GM21786 (cell line): ENCODE results near the gene DMPK.

ENCODE experiments used
- ATAC-seq: cut with Tn5 transposase; IDR thresholded peaks from one replicate; pipeline ENCODE4 v1.9.1; 2021; ENCODE audit not compliant: unreplicated experiment

DMPK gene

DNA sequence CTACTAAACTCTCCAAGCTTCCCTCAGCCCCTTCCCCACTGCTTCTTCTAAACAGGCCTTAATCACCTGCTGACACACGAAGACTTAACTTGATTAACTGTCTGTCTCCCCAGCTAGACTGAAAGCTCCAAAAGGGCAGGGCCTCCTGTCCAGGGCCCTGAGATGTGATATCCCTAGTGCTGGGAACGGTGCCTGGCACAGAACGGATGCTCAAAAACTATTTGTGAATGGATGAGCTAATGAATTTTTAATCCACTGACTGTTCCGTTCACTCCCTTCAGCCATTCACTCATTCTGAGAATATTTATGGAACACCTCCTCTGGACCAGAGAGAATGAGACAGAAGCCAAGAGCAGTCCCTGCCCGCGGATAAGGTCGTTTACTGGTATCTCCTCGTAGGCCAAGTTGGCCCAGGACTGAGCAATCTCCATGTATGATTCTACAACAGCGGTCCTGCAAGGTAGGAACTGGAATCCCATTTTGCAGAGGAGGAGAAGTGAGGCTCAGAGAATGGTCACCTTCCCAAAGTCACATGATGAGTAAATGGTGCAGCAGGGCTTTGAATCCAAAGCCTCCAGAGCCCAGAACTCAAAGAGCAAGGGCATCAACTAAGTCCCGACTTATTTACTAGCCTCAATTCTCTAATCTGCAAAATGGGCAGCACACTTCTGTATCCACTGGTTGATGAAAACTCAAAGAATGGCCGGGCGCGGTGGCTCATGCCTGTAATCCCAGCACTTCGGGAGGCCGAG is 6.9 kb upstream of the DMPK start:
- ATAC-seq = no peak

GRCh38 chr19:45786533-45786894 is 4.2 kb upstream of the DMPK start:
- no peak for ATAC-seq

DNA sequence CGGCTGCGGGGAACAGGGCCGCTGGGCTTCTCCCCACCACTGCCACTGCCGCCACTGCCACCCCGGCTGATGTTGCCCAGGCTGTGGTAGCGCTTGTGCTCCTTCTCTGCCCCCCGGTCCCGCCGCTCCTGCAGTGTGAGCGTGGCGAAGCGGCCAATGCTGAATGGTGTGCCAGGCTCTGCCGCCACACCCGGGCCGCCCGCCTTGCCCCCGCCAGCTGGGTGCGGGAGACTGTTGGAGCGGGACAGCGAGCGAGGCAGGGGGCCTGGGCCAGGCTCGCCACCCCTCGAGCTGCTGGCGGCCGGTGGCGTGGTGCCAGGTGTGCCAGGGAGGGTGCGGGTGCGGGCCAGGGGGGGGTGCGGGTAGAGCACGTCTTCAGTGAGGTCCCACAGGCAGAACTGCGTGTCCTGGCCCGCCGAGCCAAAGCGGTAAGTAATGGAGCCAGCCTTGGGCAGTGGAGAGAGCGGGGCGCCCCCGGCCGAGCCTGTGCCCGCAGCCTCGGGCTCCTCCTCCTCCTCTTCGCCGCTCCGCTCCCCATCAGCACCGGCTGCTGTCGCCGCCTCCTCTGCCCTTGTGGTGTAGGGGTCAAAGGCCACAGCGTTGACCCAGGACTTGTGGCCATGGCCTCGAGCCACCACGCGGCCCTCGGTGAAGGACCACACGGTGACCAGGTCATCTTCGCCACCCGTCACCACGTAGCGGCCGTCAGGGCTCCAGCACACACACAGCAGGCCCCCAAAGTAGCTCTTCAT is 3.7 kb upstream of the DMPK start:
- ATAC-seq = no peak

- ATAC-seq = no peak
These were observed 2.8 kb upstream of the DMPK start for GRCh38 chr19:45785097-45785496.

DNA sequence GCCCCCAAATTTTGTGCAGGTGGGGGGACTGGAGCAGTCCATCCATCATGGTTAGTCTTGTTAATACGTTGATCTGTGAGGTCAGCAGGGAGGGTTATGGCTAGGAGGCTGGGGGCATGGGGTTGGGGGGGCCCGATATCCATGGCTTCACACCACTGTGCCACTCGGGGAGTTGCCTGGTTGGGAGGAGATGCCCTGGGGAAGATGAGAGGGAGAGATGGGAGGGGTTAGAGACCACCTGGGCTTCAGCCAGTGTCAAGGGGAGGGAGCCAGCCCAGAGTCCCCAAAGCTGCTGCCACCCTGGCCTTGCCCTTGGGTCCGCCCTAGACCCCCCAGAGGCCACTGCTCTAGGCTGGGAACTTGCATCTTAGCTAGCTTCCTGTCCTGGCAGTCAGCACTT is 1.8 kb upstream of the DMPK start:
- no peak for ATAC-seq

GRCh38 chr19:45782820-45783785 is 813 bp upstream of the DMPK start:
- no peak for ATAC-seq

DNA sequence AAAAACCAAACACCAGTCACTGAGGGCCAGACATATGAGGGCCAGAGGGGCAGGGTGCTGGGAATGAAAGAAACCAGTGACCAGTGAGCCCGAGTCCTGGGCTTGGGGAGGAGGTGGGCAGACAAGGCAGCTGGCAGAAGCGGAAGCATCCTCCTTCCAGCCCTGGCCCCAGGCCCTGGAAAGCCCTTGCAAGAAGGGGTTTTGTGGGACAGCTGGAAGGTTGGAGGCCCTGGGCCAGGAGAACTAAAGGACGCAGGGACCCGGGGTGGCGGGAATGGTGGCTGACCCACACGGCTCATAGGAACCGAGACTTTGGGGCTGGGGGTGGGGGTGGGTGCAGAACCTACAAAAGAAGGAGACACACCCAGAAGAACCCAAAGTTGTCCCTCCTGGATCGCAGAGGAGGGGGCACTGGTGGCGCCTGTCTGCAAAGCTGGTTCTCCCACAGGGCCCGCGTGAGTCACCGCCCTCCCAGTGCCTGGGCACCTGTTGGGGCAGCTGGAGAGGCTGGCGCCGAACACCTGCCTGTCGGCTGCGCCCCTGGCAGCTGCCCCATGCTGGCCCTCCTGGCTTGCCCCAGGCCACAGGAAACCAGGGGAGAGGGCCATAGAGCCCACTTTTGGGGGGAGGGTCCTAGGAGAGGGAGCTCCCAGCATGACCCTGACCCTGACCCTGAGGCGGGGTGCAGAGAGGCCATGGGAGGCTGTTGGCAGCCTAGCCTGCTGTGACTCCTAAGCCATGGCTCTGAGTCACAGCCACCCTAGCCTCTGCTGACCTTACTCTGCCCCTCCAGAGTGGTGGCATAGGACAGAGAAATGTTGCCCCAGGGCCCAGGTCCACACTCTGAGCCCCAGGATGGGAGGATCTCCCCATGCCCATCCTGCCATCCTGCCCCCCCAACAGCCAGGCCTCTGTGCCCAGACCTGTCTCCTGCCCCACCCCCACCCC is 802 bp downstream of the DMPK start:
- ATAC-seq = no peak

DNA sequence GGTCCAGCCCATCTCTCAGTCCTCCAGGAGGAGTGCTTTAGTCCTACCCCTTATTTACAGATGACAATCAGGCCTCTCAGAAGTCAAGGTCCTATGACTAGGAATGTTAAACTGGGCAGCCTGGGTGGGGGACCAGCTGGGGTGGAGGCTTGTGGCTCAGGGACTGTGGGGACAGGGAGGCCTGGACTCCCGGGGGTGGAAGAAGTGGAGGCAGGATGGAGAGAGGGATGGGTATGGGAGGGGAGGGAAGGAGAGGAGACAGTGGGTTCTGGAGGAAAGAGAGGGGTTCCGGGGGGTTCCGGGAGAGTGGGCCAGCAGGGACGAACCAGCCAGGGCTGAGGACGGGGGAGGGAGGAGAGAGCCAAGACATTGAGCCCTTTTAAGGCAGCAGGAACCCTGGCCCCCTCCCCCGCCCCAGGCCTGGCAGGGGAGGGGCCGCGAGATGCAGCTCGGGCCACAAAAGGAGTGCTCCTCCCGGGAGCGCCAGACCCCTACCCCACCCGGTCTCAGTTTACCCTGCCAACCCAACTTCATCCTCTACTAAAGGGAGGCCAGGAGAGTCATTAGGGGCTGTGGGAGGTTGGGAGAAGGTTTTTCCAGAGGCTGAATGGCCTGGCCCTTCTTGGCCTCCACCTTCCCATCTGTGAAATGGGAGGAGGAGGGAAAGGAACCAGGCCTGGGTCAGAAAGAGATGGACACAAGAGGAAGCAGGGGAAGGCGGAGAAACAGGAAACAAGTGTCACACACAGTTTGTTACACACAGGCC is 1.7 kb downstream of the DMPK start:
- ATAC-seq = no peak

- no peak for ATAC-seq
These were observed 2.2 kb downstream of the DMPK start for GRCh38 chr19:45780146-45780447.

DNA sequence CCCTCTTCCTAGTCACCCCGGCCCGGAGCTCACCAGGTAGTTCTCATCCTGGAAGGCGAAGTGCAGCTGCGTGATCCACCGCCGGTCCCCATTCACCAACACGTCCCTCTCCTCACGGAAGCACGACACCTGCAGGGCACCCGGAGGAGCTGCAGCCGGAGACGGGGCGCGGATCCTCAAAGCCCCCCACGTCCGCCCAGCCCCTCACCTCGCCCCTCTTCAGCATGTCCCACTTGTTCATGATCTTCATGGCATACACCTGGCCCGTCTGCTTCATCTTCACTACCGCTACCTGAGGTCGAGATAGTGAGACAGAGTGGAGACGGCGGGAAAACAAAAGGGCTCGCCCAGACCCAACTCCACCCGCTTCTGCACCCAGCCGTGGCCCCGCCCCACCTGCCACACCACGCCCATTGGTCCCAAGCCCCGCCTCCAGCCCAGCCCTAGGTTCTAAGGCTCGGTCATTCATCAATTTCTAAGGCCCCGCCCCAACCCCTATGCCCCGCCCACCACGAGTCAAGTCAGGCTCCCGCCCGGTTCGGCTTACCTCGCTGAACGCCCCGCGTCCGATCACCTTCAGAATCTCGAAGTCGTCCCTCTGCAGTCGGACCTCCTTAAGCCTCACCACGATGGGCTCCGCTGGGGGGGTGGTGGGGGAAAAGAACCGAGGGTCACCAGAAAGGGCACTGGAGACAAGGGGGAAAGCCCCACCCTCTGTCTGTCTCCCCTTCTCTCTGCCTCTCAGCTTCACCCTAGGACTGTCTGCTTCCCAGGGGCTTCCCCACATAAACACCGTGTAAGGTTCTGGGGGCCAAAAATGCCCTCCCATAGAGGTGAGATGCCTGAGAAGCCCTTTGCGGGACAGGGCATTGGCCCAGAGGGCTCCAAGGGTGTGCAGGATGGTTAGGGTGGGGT is 2.8 kb downstream of the DMPK start:
- peak; percentile 69 for ATAC-seq

DNA sequence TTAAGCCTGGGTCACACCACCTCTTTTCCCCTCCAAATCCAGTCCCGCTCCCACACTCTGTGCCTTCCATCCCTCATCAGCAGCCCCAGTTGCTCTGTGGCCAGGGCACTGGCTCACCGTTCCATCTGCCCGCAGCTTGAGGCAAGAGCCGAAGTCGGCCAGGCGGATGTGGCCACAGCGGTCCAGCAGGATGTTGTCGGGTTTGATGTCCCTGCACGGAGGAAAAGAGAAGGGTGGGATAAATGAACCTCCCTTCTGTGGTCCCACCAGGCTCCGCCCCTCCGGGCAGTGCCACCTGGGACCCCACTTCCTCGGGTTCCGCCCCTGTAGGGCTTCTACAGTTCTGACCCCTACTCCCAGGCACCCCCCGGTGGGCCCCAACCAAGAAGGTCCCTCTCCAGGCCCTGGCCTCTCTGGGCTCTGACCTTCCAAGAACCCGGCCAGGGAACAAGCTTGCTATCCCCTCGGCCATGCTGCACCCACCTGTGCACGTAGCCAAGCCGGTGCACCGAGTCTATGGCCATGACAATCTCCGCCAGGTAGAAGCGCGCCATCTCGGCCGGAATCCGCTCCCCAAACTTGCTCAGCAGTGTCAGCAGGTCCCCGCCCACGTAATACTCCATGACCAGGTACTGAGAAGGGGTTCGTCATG is 4.2 kb downstream of the DMPK start:
- no peak for ATAC-seq

DNA sequence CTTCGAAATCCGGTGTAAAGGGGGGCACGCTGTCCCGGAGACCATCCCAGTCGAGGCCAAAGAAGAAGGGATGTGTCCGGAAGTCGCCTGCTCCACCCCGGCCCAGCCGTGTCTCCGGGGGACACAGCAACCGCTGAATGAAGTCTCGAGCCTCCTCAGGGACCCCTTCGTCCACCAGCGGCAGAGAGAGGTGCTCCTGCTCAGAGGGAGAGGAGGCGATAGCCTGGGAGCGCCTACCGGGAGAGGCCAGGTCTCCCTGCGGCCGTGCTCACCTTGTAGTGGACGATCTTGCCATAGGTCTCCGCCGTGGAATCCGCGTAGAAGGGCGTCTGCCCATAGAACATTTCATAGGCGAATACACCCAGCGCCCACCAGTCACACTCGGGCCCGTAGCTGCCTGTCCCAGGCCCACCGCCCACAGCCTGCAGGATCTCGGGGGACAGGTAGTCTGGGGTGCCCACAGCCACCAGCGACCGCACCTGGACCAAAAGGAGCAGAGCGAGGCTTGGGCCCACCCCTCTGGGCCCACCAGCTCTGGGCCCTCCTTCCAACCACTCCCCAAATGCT is 4.8 kb downstream of the DMPK start:
- ATAC-seq = no peak

DNA sequence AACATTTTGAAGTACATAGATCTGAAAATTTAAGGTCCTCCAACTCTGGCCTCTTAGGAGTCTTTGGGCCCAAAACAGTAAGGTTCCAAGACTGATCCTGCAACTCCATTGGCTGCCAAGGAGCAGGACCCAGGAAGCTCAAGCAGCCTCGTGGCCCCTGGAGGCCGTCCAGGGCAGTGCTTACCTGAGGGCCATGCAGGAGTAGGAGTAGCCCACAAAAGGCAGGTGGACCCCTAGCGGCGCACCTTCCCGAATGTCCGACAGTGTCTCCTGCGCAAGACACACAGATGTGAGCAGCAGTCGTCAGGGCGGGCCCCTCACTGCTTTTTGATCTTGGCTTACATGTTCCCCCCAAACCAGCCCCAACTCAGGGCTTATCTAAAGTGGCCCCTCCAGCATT is 7.5 kb downstream of the DMPK start:
- no peak for ATAC-seq

DNA sequence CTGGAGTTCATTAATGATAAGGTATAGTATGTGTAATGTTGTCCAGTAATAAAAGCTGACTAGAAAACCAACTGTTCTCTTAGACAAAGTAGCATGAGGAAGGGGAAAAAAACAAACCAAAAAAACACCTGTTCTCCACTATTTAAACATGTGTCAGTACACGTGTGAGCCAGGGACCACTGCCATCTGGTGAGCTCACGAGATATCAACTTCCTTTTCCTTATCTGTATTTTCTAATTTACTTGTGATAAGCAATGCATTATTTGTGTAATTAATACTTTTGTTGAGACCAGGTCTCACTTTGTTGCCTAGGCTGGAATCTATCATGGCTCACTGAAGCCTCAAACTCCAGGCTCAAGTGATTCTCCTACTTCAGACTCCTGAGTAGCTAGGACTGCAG is 8.9 kb downstream of the DMPK start:
- no peak for ATAC-seq

DNA sequence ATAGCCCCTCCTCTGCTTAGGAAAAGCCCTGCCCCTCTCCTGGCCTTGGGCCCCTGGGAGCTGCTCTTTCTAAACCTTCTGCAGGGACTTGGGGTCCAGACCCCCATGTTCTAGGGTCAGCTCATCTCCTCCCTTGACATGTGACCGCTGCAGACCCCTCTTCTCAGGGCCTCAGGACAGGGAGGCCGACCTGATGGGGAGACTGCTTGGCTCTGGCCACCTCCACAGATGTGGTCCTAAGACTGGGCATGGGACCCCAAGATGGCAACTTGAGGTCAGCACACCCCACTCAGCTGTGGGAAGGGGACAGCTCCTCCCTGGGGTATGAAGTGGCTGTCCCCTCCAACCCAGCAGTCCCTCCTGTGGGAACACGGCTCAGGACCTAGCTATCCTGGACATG is 9.4 kb downstream of the DMPK start:
- ATAC-seq = no peak

- no peak for ATAC-seq
These were observed 10.0 kb downstream of the DMPK start for GRCh38 chr19:45772130-45772840.

- ATAC-seq = no peak
These were observed 10.9 kb downstream of the DMPK start for GRCh38 chr19:45771311-45771933.
